ENCODE measurements around the gene ZNF830. TPM values are rescaled to one million over a fixed set of nuclear protein-coding genes. Genes with fewer than 3 reads are reported as not detected.

Gene ZNF830
- total and polyA plus RNA-seq, 9 of the 15 experiments (the other 6 are each of a cell fraction or from before 2014, with no cell fraction given): 13.1 to 28.7 (median 21.7) TPM

GRCh38 chr17:34981538-34982241 is 20.4 kb downstream of the ZNF830 start (continued):
- TF ChIP-seq JUN (IDR thresholded peaks at IDR 0.05; ENCODE audit: borderline replicate concordance, low read depth, low read length) (peak; percentile 52; the same call in 1 of the 2 replicates), JUN (CRISPR knock-in tag; IDR thresholded peaks at IDR 0.05; ENCODE audit: borderline replicate concordance) (peak; percentile 67; the same call in 1 of the 2 replicates), CC2D1A (IDR thresholded peaks at IDR 0.05) (peak; percentile 17; the same call in 1 of the 2 replicates), GABPB2 (CRISPR knock-in tag; conservative IDR thresholded peaks at IDR 0.05) (no peak), ATF1 (CRISPR knock-in tag; IDR thresholded peaks at IDR 0.05) (no peak), ATF1 (tag; IDR thresholded peaks at IDR 0.05) (peak; percentile 91), POLR2H (tag; IDR thresholded peaks at IDR 0.05; ENCODE audit: low read depth) (peak; percentile 86), GABPA (tag; conservative IDR thresholded peaks at IDR 0.05; ENCODE audit: low read depth) (peak; percentile 45; the same call in 1 of the 2 replicates), HMBOX1 (IDR thresholded peaks at IDR 0.05) (peak; percentile 84), CREB3L1 (IDR thresholded peaks at IDR 0.05; ENCODE audit: borderline replicate concordance, low read depth) (peak; percentile 13; the same call in 1 of the 2 replicates), KDM1A (IDR thresholded peaks at IDR 0.05) (peak; percentile 91 to 93), ZMIZ1 (IDR thresholded peaks at IDR 0.05; ENCODE audit: low read depth in 2 of 2, low read length in 2 of 2) (peak in 1 of 2 experiments; percentile 65; a peak in 1 of 4 replicates), DNMT1 (IDR thresholded peaks at IDR 0.05) (no peak), ZNF639 (CRISPR knock-in tag; conservative IDR thresholded peaks at IDR 0.05 in 1 of 2, IDR thresholded peaks at IDR 0.05 in 1 of 2) (peak in 1 of 2 experiments; percentile 40; a peak in 1 of 4 replicates), CHD4 (IDR thresholded peaks at IDR 0.05; ENCODE audit: insufficient read depth, insufficient replicate concordance, low read depth, low read length, poor library complexity, severe bottlenecking) (no peak), ZNF583 (CRISPR knock-in tag; IDR thresholded peaks at IDR 0.05) (no peak), PKNOX1 (IDR thresholded peaks at IDR 0.05) (peak; percentile 94), ZNF274 (IDR thresholded peaks at IDR 0.05; ENCODE audit: borderline replicate concordance, low read depth, low read length) (no peak), GATA2 (CRISPR knock-in tag; IDR thresholded peaks at IDR 0.05) (peak; percentile 71)

Measured in K562 (cell line).